T47D (cell line): ENCODE measurements around the gene CBR1.

Experiments
- DNase-seq, 2 experiments: peaks; one replicate each; pipeline versions ENCODE4 v3.0.0 to v3.0.0-alpha.2; 2011 to 2012; ENCODE audit warnings: low read depth in 1 of 2, low spot score in 1 of 2
- JUND ChIP-seq: IDR thresholded peaks from 2 replicates; pipeline ENCODE4 v1.6.1; 2012; ENCODE audit warnings: low read depth
- in situ Hi-C: cut with HindIII; loops from 2 replicates; pipeline ENCODE4 v1.10.0; 2016; ENCODE audit warnings: low sequenced_read_pairs, low pct_unique_long_range_greater_than_20kb

The CBR1 gene

GRCh38 chr21:36069713-36070583 is at the start of gene CBR1:
CBR1 (plus strand) TSS chr21:36070024; CDS start chr21:36070116, 92 bp downstream.
- peak; percentile 73 to 97 for DNase-seq
- in situ Hi-C loops = no loop called here
- no peak for TF ChIP-seq JUND

- TF ChIP-seq JUND = no peak
- in situ Hi-C loops = no loop called here
- no peak for DNase-seq
Measured at GRCh38 chr21:36021251-36021837, 48.5 kb upstream of the CBR1 start.

GRCh38 chr21:36022427-36023091 is 47.3 kb upstream of the CBR1 start:
- in situ Hi-C loops = no loop called here
- TF ChIP-seq JUND = no peak
- DNase-seq = no peak

- no peak for TF ChIP-seq JUND
- DNase-seq = no peak
- in situ Hi-C loops = no loop called here
Measured at GRCh38 chr21:36023092-36023480, 46.7 kb upstream of the CBR1 start.

GRCh38 chr21:36024782-36025181 is 45.0 kb upstream of the CBR1 start:
- in situ Hi-C loops = no loop called here
- TF ChIP-seq JUND = no peak

GRCh38 chr21:36027347-36027746 is 42.5 kb upstream of the CBR1 start:
- TF ChIP-seq JUND = no peak
- in situ Hi-C loops = no loop called here
- no peak for DNase-seq

More at GRCh38 chr21:36024782-36025181, 45.0 kb upstream of the CBR1 start:
- DNase-seq = no peak

- peak; percentile 81 to 85 for DNase-seq
- TF ChIP-seq JUND = no peak
- in situ Hi-C loops = no loop called here
Measured at GRCh38 chr21:36028127-36029069, 41.4 kb upstream of the CBR1 start.

- in situ Hi-C loops = no loop called here
- no peak for DNase-seq
- TF ChIP-seq JUND = no peak
Measured at GRCh38 chr21:36029309-36029708, 40.5 kb upstream of the CBR1 start.

- TF ChIP-seq JUND = no peak
- in situ Hi-C loops = no loop called here
- no peak for DNase-seq
Measured at GRCh38 chr21:36030581-36031189, 39.1 kb upstream of the CBR1 start.

GRCh38 chr21:36032647-36033406 is 37.0 kb upstream of the CBR1 start:
- TF ChIP-seq JUND = no peak
- DNase-seq = no peak
- in situ Hi-C loops = no loop called here
